HEK293 (cell line): ENCODE measurements around the gene STAB2.

Source experiments
- CTCF ChIA-PET: fragments of 350-600 bp; formaldehyde crosslinking; extraction: SDS; loops from one replicate; lab custom pipeline; 2021; ENCODE audit warnings: antibody characterized with exemption; lab: Yijun Ruan, JAX
- POLR2A ChIA-PET: fragments of 300-600 bp; formaldehyde crosslinking; extraction: SDS; loops from one replicate; lab custom pipeline; 2020; ENCODE audit warnings: antibody characterized with exemption, inconsistent platforms; lab: Yijun Ruan, JAX
- H3K27ac ChIP-seq: fragments of 200-500 bp; sonication (Bioruptor generic); 2 replicates; pipeline ENCODE4 v1.5.1; 2014; ENCODE audit warnings: low read depth, low read length, control low read depth, inconsistent platforms; ENCODE audit errors: extremely low read depth
- H3K36me3 ChIP-seq, 2 experiments: fragments of 200-500 bp in 1 of 2; sonication (Bioruptor generic) in 1 of 2; 1 replicate in 1 of 2; 2 replicates in 1 of 2; pipeline ENCODE4 v1.5.1; 2014 to 2017; ENCODE audit warnings: inconsistent platforms in 2 of 2, low read length in 2 of 2; ENCODE audit not compliant: control insufficient read depth in 2 of 2, insufficient read depth in 1 of 2
- H3K4me1 ChIP-seq: fragments of 200-500 bp; sonication (Bioruptor generic); 2 replicates; pipeline ENCODE4 v1.5.1; 2014; ENCODE audit warnings: mild to moderate bottlenecking, low read length, inconsistent platforms; ENCODE audit not compliant: control insufficient read depth, insufficient read depth
- H3K4me3 ChIP-seq: 2 replicates; pipeline ENCODE4 v1.5.1; 2011; ENCODE audit warnings: low read depth, mild to moderate bottlenecking, control low read depth, low read length, moderate library complexity
- H3K9me3 ChIP-seq: fragments of 200-500 bp; sonication (Bioruptor generic); 2 replicates; pipeline ENCODE4 v1.5.1; 2014; ENCODE audit warnings: low read depth, low read length, inconsistent platforms; ENCODE audit not compliant: control insufficient read depth, insufficient read depth
- BCL11B ChIP-seq: fragments of 450-650 bp; formaldehyde crosslinking; IDR thresholded peaks from 2 replicates; pipeline ENCODE4 v1.5.1; 2016; ENCODE audit warnings: low read depth, missing biosample characterization, missing genetic modification characterization
- EGR2 ChIP-seq: fragments of 450-650 bp; formaldehyde crosslinking; IDR thresholded peaks from 2 replicates; pipeline ENCODE4 v1.5.1; 2016; ENCODE audit warnings: low read depth, missing biosample characterization, missing genetic modification characterization
- GLIS2 ChIP-seq: fragments of 450-650 bp; formaldehyde crosslinking; IDR thresholded peaks from 2 replicates; pipeline ENCODE4 v1.5.1; 2016; ENCODE audit warnings: missing biosample characterization, missing genetic modification characterization
- HOXA7 ChIP-seq: sonication (generic); formaldehyde crosslinking; IDR thresholded peaks from 2 replicates; pipeline ENCODE4 v1.8.1; 2022; ENCODE audit warnings: missing genetic modification reagents, borderline replicate concordance
- IKZF3 ChIP-seq: fragments of 450-650 bp; IDR thresholded peaks from 2 replicates; pipeline ENCODE4 v1.5.0; 2018; ENCODE audit warnings: missing biosample characterization, mild to moderate bottlenecking, missing genetic modification characterization, moderate library complexity
- KLF7 ChIP-seq: fragments of 450-650 bp; formaldehyde crosslinking; IDR thresholded peaks from 2 replicates; pipeline ENCODE4 v1.5.1; 2016; ENCODE audit warnings: missing biosample characterization, missing genetic modification characterization, borderline replicate concordance
- PATZ1 ChIP-seq: fragments of 450-650 bp; formaldehyde crosslinking; IDR thresholded peaks from 2 replicates; pipeline ENCODE4 v1.5.1; 2016; ENCODE audit warnings: missing biosample characterization, missing genetic modification characterization
- SALL2 ChIP-seq: fragments of 450-650 bp; formaldehyde crosslinking; IDR thresholded peaks from 2 replicates; pipeline ENCODE4 v1.5.0; 2017; ENCODE audit warnings: missing biosample characterization, mild to moderate bottlenecking, missing genetic modification characterization, borderline replicate concordance
- YY1 ChIP-seq: fragments of 450-650 bp; formaldehyde crosslinking; IDR thresholded peaks from 2 replicates; pipeline ENCODE4 v1.5.1; 2018; ENCODE audit warnings: missing biosample characterization, missing genetic modification characterization
- ZBTB8A ChIP-seq: fragments of 450-650 bp; formaldehyde crosslinking; IDR thresholded peaks from 2 replicates; pipeline ENCODE4 v1.5.1; 2016; ENCODE audit warnings: missing biosample characterization, missing genetic modification characterization
- ZFP3 ChIP-seq: fragments of 450-650 bp; formaldehyde crosslinking; IDR thresholded peaks from 2 replicates; pipeline ENCODE4 v1.5.1; 2016; ENCODE audit warnings: low read depth, missing biosample characterization, missing genetic modification characterization
- ZNF146 ChIP-seq: fragments of 450-650 bp; formaldehyde crosslinking; IDR thresholded peaks from 2 replicates; pipeline ENCODE4 v1.5.1; 2016; ENCODE audit warnings: missing biosample characterization, missing genetic modification characterization
- ZNF202 ChIP-seq: fragments of 450-650 bp; formaldehyde crosslinking; IDR thresholded peaks from 2 replicates; pipeline ENCODE4 v1.5.1; 2016; ENCODE audit warnings: missing biosample characterization, missing genetic modification characterization, borderline replicate concordance
- ZNF274 ChIP-seq, 2 experiments: fragments of 200-500 bp in 1 of 2; fragments of 450-650 bp in 1 of 2; sonication (Bioruptor generic) in 1 of 2; formaldehyde crosslinking in 1 of 2; IDR thresholded peaks; 2 replicates each; pipeline versions ENCODE4 v1.5.1 to v1.6.1; 2014 to 2016; ENCODE audit warnings: borderline replicate concordance in 1 of 2, inconsistent platforms in 1 of 2, low read length in 1 of 2, missing biosample characterization in 1 of 2, missing genetic modification characterization in 1 of 2
- ZNF366 ChIP-seq: fragments of 450-650 bp; formaldehyde crosslinking; conservative IDR thresholded peaks from 2 replicates; pipeline ENCODE4 v1.5.1; 2016; ENCODE audit warnings: missing biosample characterization, missing genetic modification characterization
- ZNF433 ChIP-seq: fragments of 450-650 bp; formaldehyde crosslinking; IDR thresholded peaks from 2 replicates; pipeline ENCODE4 v1.5.1; 2016; ENCODE audit warnings: missing biosample characterization, missing genetic modification characterization, low read depth
- ZNF585B ChIP-seq: fragments of 450-650 bp; formaldehyde crosslinking; IDR thresholded peaks from 2 replicates; pipeline ENCODE4 v1.5.1; 2016; ENCODE audit warnings: missing biosample characterization, missing genetic modification characterization
- ZNF670 ChIP-seq: fragments of 450-650 bp; formaldehyde crosslinking; IDR thresholded peaks from 2 replicates; pipeline ENCODE4 v1.5.1; 2016; ENCODE audit warnings: missing biosample characterization, missing genetic modification characterization, low read depth
- ZNF701 ChIP-seq: fragments of 450-650 bp; formaldehyde crosslinking; IDR thresholded peaks from 2 replicates; pipeline ENCODE4 v1.5.1; 2016; ENCODE audit warnings: missing biosample characterization, missing genetic modification characterization
- ZNF76 ChIP-seq: fragments of 450-650 bp; formaldehyde crosslinking; IDR thresholded peaks from 2 replicates; pipeline ENCODE4; 2016; ENCODE audit warnings: low read depth, missing biosample characterization, missing genetic modification characterization, borderline replicate concordance
- ZNF768 ChIP-seq: fragments of 450-650 bp; formaldehyde crosslinking; IDR thresholded peaks from 2 replicates; pipeline ENCODE4 v1.5.1; 2018; ENCODE audit warnings: missing biosample characterization, mild to moderate bottlenecking, missing genetic modification characterization
- ZNF777 ChIP-seq: fragments of 450-650 bp; formaldehyde crosslinking; IDR thresholded peaks from 2 replicates; pipeline ENCODE4 v1.5.1; 2017; ENCODE audit warnings: missing biosample characterization, missing genetic modification characterization, borderline replicate concordance
- ZSCAN4 ChIP-seq: fragments of 450-650 bp; formaldehyde crosslinking; IDR thresholded peaks from 2 replicates; pipeline ENCODE4 v1.5.1; 2017; ENCODE audit warnings: missing biosample characterization, missing genetic modification characterization
- TF ChIP-seq, protein P1 (sequence below): fragments of 450-650 bp; formaldehyde crosslinking; IDR thresholded peaks from 2 replicates; pipeline ENCODE4 v1.5.1; 2016; ENCODE audit warnings: missing biosample characterization, missing genetic modification characterization, low read depth
- TF ChIP-seq, protein P2 (sequence below): fragments of 450-650 bp; formaldehyde crosslinking; IDR thresholded peaks from 2 replicates; pipeline ENCODE4 v1.5.1; 2016; ENCODE audit warnings: missing biosample characterization, missing genetic modification characterization

STAB2 gene

DNA sequence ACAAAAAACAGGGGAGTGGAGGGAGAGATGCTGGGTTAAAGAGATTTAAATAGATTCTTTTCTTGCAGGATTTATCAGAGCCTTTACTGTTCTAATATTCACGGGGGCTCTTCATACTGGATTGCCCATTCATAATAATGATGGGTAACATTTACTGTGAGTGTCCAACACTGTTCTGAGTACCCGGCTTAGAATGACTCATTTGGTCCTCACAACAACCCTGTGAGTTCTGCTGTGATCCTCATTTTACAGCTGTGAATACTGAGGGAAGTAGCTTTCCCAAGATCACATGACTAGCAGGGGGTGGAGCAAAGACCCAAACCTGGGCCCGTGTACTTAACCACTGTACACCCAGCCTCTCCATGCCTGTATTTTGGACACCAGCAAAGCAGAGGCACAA, 140.6 kb downstream of the STAB2 start:
- Histone ChIP-seq H3K27ac (no peak overlapping the region), H3K4me1 (no peaks in the 10 kb centered on the region), H3K9me3 (no peaks in the 10 kb centered on the region; the same call in 1 of the 2 replicates), H3K36me3 (no peaks in the 10 kb centered on the region), H3K4me3 (no peak overlapping the region)
- POLR2A ChIA-PET, result no interaction called here
- CTCF ChIA-PET, result interaction anchor here (0.6 kb wide), 1 partner anchor 15 kb away, joined by 6 read pairs; no protein-coding TSS in a partner anchor
- TF ChIP-seq BCL11B (no peak), ZNF202 (tag by site-specific recombination) (no peak), HOXA7 (no peak), EGR2 (tag by site-specific recombination) (no peak), ZNF670 (tag by site-specific recombination) (no peak), PATZ1 (tag by site-specific recombination) (no peak), ZNF433 (tag by site-specific recombination) (no peak), SALL2 (tag by site-specific recombination) (no peak), IKZF3 (tag by site-specific recombination) (no peak), ZNF585B (tag by site-specific recombination) (no peak), ZNF701 (tag by site-specific recombination) (no peak), ZNF768 (tag by site-specific recombination) (no peak), ZNF366 (no peak), ZNF76 (tag by site-specific recombination) (no peak), ZBTB8A (tag by site-specific recombination) (no peak), ZNF146 (tag by site-specific recombination) (no peak)
- TF ChIP-seq, protein P1, sequence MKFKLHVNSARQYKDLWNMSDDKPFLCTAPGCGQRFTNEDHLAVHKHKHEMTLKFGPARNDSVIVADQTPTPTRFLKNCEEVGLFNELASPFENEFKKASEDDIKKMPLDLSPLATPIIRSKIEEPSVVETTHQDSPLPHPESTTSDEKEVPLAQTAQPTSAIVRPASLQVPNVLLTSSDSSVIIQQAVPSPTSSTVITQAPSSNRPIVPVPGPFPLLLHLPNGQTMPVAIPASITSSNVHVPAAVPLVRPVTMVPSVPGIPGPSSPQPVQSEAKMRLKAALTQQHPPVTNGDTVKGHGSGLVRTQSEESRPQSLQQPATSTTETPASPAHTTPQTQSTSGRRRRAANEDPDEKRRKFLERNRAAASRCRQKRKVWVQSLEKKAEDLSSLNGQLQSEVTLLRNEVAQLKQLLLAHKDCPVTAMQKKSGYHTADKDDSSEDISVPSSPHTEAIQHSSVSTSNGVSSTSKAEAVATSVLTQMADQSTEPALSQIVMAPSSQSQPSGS (tag by site-specific recombination), result no peak
- TF ChIP-seq, protein P2, sequence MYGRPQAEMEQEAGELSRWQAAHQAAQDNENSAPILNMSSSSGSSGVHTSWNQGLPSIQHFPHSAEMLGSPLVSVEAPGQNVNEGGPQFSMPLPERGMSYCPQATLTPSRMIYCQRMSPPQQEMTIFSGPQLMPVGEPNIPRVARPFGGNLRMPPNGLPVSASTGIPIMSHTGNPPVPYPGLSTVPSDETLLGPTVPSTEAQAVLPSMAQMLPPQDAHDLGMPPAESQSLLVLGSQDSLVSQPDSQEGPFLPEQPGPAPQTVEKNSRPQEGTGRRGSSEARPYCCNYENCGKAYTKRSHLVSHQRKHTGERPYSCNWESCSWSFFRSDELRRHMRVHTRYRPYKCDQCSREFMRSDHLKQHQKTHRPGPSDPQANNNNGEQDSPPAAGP (tag by site-specific recombination), result no peak

- ChIA-PET CTCF (interaction anchor here (1.0 kb wide), 1 partner anchor 127 kb away, joined by 3 read pairs; no protein-coding TSS in a partner anchor), POLR2A (no interaction called here)
- no peak overlapping the region for H3K4me3 ChIP-seq
- H3K36me3 ChIP-seq, result no peaks in the 10 kb centered on the region
- TF ChIP-seq ZNF274 (IDR thresholded peaks at IDR 0.05; ENCODE audit: low read length) (no peak), ZNF274 (tag by site-specific recombination; IDR thresholded peaks at IDR 0.05; ENCODE audit: borderline replicate concordance) (no peak), ZNF777 (tag by site-specific recombination) (no peak), ZSCAN4 (tag by site-specific recombination) (no peak), YY1 (tag by site-specific recombination) (no peak), ZFP3 (tag by site-specific recombination) (no peak), GLIS2 (no peak), KLF7 (tag by site-specific recombination) (no peak)
- H3K27ac ChIP-seq, result no peak overlapping the region
- H3K4me1 ChIP-seq, result no peaks in the 10 kb centered on the region
- H3K9me3 ChIP-seq, result no peaks in the 10 kb centered on the region; the same call in 1 of the 2 replicates
Measured at GRCh38 chr12:103728323-103728722, 141.2 kb downstream of the STAB2 start.
